GM23248 (cell line): ENCODE measurements around the gene GRIN3A. TPM values are rescaled to one million over a fixed set of nuclear protein-coding genes. Genes with fewer than 3 reads are reported as not detected.

ENCODE experiments used
- DNase-seq: peaks from one replicate; pipeline ENCODE4 v3.0.0-alpha.2; 2015
- H2AFZ ChIP-seq: fragments of 200-600 bp; sonication (generic); 2 replicates; pipeline ENCODE4 v1.6.1; 2016; ENCODE audit warnings: antibody characterized with exemption
- H3F3A ChIP-seq: fragments of 200-600 bp; sonication (generic); 2 replicates; pipeline ENCODE4 v1.6.1; 2016; ENCODE audit warnings: mild to moderate bottlenecking, antibody characterized with exemption, mixed run types; ENCODE audit not compliant: insufficient read depth
- H3K27ac ChIP-seq: fragments of 200-600 bp; sonication (generic); 2 replicates; pipeline ENCODE4 v1.5.1; 2016; ENCODE audit warnings: mild to moderate bottlenecking
- H3K27me3 ChIP-seq: fragments of 200-600 bp; sonication (generic); replicated peaks from 2 replicates; pipeline ENCODE4 v1.6.1; 2016; ENCODE audit warnings: mild to moderate bottlenecking; ENCODE audit not compliant: insufficient read depth
- H3K36me3 ChIP-seq: fragments of 200-600 bp; sonication (generic); 2 replicates; pipeline ENCODE4 v1.6.1; 2016; ENCODE audit warnings: low read depth, mild to moderate bottlenecking
- H3K4me1 ChIP-seq: fragments of 200-600 bp; sonication (generic); 2 replicates; pipeline ENCODE4 v1.6.1; 2016; ENCODE audit warnings: mild to moderate bottlenecking; ENCODE audit not compliant: insufficient read depth
- H3K4me2 ChIP-seq: fragments of 200-600 bp; sonication (generic); one replicate; pipeline ENCODE4 v1.6.1; 2016; ENCODE audit warnings: mild to moderate bottlenecking; ENCODE audit not compliant: unreplicated experiment
- H3K4me3 ChIP-seq: fragments of 200-600 bp; sonication (generic); 2 replicates; pipeline ENCODE4 v1.5.1; 2016; ENCODE audit warnings: mild to moderate bottlenecking
- H3K79me2 ChIP-seq: fragments of 200-600 bp; sonication (generic); 2 replicates; pipeline ENCODE4 v1.6.1; 2016; ENCODE audit warnings: mild to moderate bottlenecking; ENCODE audit not compliant: insufficient read depth
- H3K9ac ChIP-seq: fragments of 200-600 bp; sonication (generic); 2 replicates; pipeline ENCODE4 v1.6.1; 2016; ENCODE audit warnings: mild to moderate bottlenecking
- H3K9me2 ChIP-seq: fragments of 200-600 bp; sonication (generic); 2 replicates; pipeline ENCODE4 v1.6.1; 2016; ENCODE audit warnings: mixed run types, mild to moderate bottlenecking, moderate library complexity; ENCODE audit not compliant: insufficient read depth
- H3K9me3 ChIP-seq: fragments of 200-600 bp; sonication (generic); one replicate; pipeline ENCODE4 v1.6.1; 2017; ENCODE audit warnings: low read depth
- H4K20me1 ChIP-seq: fragments of 200-600 bp; sonication (generic); 2 replicates; pipeline ENCODE4 v1.6.0; 2016; ENCODE audit not compliant: insufficient read depth
- EZH2 ChIP-seq: fragments of 200-600 bp; sonication (generic); IDR thresholded peaks from 2 replicates; pipeline ENCODE4 v1.6.1; 2018; ENCODE audit warnings: antibody characterized with exemption, mild to moderate bottlenecking; ENCODE audit not compliant: insufficient read depth, poor library complexity, severe bottlenecking
- EZH2phosphoT487 ChIP-seq: fragments of 200-600 bp; sonication (generic); IDR thresholded peaks from 2 replicates; pipeline ENCODE4 v1.6.1; 2018; ENCODE audit warnings: antibody characterized with exemption, moderate library complexity, mild to moderate bottlenecking, low read depth; ENCODE audit not compliant: insufficient read depth
- WGBS, 2 experiments: methylation state at CpG; one replicate each; pipeline ENCODE4 v1.1.6; 2015 to 2017; ENCODE audit warnings: low lambda C conversion rate in 2 of 2, low coverage in 1 of 2; ENCODE audit errors: missing lambda C conversion rate in 2 of 2; 5-methylcytosine and 5-hydroxymethylcytosine counted together
- in situ Hi-C: fragments of 300-500 bp; cut with MboI; formaldehyde crosslinking; loops from 2 replicates; pipeline ENCODE4 v1.15.0; 2020
- polyA plus RNA-seq: library from polyadenylated mRNA; unstranded; fragments of >200 nt; fragmentation: Nextera tagmentation; extraction: Ambion mirVana; gene quantifications from 2 replicates; pipeline ENCODE4 v1.2.1, GENCODE V29; 2016
- total RNA-seq: library from RNA; depleted of rRNA; stranded (reverse); fragments of >200 nt; shearing (Covaris generic); gene quantifications from 2 replicates; pipeline ENCODE4 v1.2.3, GENCODE V29; 2014

Gene GRIN3A
- total and polyA plus RNA-seq, 2 experiments from 2014 or later: not detected

DNA sequence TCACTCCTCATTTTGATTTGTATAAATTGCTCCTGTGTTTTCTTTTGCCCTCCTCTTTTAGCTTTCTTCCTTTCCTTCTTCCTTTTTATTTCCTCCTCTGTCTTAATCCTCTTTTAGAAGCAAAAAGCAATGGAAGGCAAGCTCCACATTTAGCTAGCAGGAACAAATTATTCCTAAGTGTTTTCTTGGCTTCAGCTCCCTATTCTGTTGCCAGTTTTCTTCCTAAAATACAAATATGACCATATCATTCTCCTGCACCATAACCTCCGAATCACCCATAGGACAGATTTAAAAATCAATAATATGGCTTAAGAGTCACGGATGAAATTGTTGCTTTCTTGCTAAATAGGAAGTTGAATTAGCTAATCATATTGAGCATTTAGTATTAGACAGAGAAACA, 49.4 kb downstream of the GRIN3A start:
- Histone ChIP-seq H3K4me2 (no peak overlapping the region), H2AFZ (no peak overlapping the region), H3K9me3 (no peaks in the 10 kb centered on the region), H3K27me3 (no peaks in the 10 kb centered on the region), H3K9ac (no peak overlapping the region), H4K20me1 (no peaks in the 10 kb centered on the region), H3K27ac (no peak overlapping the region), H3K9me2 (no peaks in the 10 kb centered on the region), H3K4me3 (no peak overlapping the region), H3K4me1 (no peaks in the 10 kb centered on the region), H3F3A (no peaks in the 10 kb centered on the region), H3K79me2 (no peaks in the 10 kb centered on the region), H3K36me3 (no peaks in the 10 kb centered on the region)
- no peak for DNase-seq
- in situ Hi-C loops: no loop called here
- no peak for TF ChIP-seq EZH2
- no peak for TF ChIP-seq EZH2phosphoT487
- WGBS, 2 experiments: 12 to 13% methylated on average over 2 of the region's 2 CpGs

DNA sequence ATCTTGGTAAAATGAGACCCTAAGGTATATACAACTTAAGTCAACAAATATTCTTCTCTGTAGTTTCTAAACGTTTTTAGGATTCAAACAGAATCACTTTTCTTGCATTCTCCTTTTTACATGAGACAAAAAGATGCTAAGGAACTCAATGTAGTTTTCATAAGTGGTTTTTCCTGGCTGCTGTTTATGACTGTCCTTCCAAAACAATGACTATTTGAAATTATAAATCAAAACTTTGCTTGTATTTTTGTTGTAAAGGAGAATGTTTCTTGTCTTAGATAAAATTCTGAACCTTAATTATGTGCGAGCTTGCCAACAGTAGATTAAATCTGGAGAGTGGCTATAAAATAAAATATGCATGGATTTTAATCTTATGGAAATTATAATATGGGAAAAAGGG, 53.8 kb downstream of the GRIN3A start:
- no peak overlapping the region for H2AFZ ChIP-seq

DNA sequence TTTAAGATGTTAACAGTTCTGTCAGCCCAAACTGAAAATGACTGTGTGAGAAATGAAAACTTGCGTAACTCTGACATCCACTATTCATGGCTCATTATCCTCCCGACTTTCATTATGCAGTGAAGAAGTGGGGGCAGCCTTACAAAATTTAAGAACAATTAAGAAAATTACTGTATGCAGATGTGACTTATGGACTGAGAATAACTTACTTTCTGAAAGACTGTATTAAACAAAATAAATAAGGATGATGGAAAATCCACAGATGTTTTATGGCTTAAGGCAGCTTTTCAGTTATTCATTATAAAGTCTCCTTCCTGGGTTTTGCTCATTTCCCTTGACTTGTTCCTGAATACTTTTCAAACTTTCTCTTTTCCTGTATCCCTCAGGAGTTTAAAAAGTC, 55.2 kb downstream of the GRIN3A start:
- Histone ChIP-seq H3K27ac (no peak overlapping the region), H3K9me3 (no peaks in the 10 kb centered on the region), H3F3A (no peaks in the 10 kb centered on the region), H3K4me3 (no peak overlapping the region), H3K27me3 (no peaks in the 10 kb centered on the region), H2AFZ (no peak overlapping the region), H3K36me3 (no peaks in the 10 kb centered on the region), H3K4me2 (no peak overlapping the region), H3K9me2 (no peaks in the 10 kb centered on the region), H3K79me2 (no peaks in the 10 kb centered on the region), H4K20me1 (no peaks in the 10 kb centered on the region), H3K4me1 (no peaks in the 10 kb centered on the region), H3K9ac (no peak overlapping the region)
- in situ Hi-C loops: no loop called here
- WGBS, 2 experiments: 26 to 50% methylated on average over 2 of the region's 2 CpGs
- no peak for TF ChIP-seq EZH2phosphoT487
- no peak for DNase-seq

More for the DNA sequence above, 53.8 kb downstream of the GRIN3A start:
- Histone ChIP-seq H3F3A (no peaks in the 10 kb centered on the region), H3K27ac (no peak overlapping the region), H3K36me3 (no peaks in the 10 kb centered on the region), H3K4me2 (no peak overlapping the region), H3K27me3 (no peaks in the 10 kb centered on the region), H3K4me3 (no peak overlapping the region), H3K9me3 (no peaks in the 10 kb centered on the region), H3K4me1 (no peaks in the 10 kb centered on the region), H4K20me1 (no peaks in the 10 kb centered on the region), H3K9ac (no peak overlapping the region), H3K9me2 (no peaks in the 10 kb centered on the region), H3K79me2 (no peaks in the 10 kb centered on the region)
- in situ Hi-C loops: no loop called here
- TF ChIP-seq EZH2: no peak
- TF ChIP-seq EZH2phosphoT487: no peak
- WGBS, 2 experiments: 27 to 29% methylated on average over 2 of the region's 2 CpGs
- no peak for DNase-seq

DNA sequence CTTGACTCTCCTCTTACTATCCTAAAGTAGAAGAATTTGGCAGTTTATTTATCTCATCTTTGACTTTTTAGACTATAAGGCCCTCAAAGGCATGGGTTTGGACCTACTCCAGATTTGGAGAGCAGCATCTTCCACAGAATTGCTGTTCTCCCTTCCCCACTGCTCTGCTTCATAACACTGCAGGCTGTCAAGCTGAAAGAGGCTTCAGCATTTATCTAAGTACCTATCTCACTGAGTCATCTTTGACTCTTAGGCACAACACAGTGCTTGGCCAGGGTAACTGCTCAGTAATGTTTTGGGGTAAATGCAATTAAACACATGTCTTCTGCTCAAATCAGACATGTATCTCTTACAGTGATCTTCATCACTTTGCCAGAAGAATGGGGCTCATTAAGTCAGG, 60.6 kb downstream of the GRIN3A start:
- no peaks in the 10 kb centered on the region for H3K36me3 ChIP-seq
- no peak for DNase-seq
- no peaks in the 10 kb centered on the region for H3K9me3 ChIP-seq
- TF ChIP-seq EZH2 (no peak), EZH2phosphoT487 (no peak)
- no peaks in the 10 kb centered on the region for H4K20me1 ChIP-seq
- in situ Hi-C loops: no loop called here
- no peak overlapping the region for H3K4me3 ChIP-seq
- no peak overlapping the region for H2AFZ ChIP-seq
- no peak overlapping the region for H3K9ac ChIP-seq
- no peaks in the 10 kb centered on the region for H3K4me1 ChIP-seq
- no peaks in the 10 kb centered on the region for H3K79me2 ChIP-seq
- no peak overlapping the region for H3K4me2 ChIP-seq
- no peak overlapping the region for H3K27ac ChIP-seq
- H3K9me2 ChIP-seq: no peaks in the 10 kb centered on the region
- H3K27me3 ChIP-seq: no peaks in the 10 kb centered on the region
- H3F3A ChIP-seq: no peaks in the 10 kb centered on the region

DNA sequence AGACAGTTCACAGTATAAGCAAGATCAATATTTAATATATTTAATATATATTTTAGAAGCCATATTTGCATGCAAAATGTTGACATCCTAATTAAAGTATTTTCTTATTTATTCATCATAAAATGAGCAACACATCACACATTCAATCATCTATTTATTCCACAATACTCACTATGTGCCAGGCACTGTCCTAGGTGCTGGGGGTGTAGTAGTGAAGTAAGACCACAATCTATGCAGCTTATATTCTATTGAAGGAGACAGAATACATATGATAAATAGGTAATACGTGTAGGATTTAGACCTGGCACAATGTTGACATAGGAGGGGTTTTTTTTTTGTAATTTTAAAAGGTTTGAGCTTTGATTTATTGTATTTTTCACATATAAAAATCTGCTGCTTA, 63.1 kb downstream of the GRIN3A start:
- Histone ChIP-seq H2AFZ (no peak overlapping the region), H3K27me3 (no peaks in the 10 kb centered on the region), H3K79me2 (no peaks in the 10 kb centered on the region), H3K9me3 (no peaks in the 10 kb centered on the region), H3K9me2 (no peaks in the 10 kb centered on the region), H3K27ac (no peak overlapping the region), H4K20me1 (no peaks in the 10 kb centered on the region), H3K4me1 (no peaks in the 10 kb centered on the region), H3K36me3 (no peaks in the 10 kb centered on the region), H3K9ac (no peak overlapping the region), H3K4me2 (no peak overlapping the region), H3F3A (no peaks in the 10 kb centered on the region), H3K4me3 (no peak overlapping the region)
- 0% methylated on average over 1 of the region's 1 CpG for WGBS, 2 experiments
- in situ Hi-C loops: no loop called here
- TF ChIP-seq EZH2phosphoT487 (no peak), EZH2 (no peak)
- no peak for DNase-seq
